HG03342 (cell line): Measurements from ENCODE around the gene SLC36A3.
A peak's percentile ranks its signal among the peaks of the same experiment; 100 is the strongest.
"Not testable (repeated sequence)": the region's sequence is repeated elsewhere in the genome, so short reads cannot be mapped to it uniquely, and the experiment has no call there.

Experiments
- ATAC-seq: cut with Tn5 transposase; IDR thresholded peaks from one replicate; pipeline ENCODE4 v1.9.1; 2021; ENCODE audit warnings: mild to moderate bottlenecking, moderate library complexity; ENCODE audit not compliant: unreplicated experiment

Gene SLC36A3

GRCh38 chr5:151264113-151264512 is 39.5 kb downstream of the SLC36A3 start:
- ATAC-seq = no peak

- ATAC-seq = no peak
These were observed 41.0 kb downstream of the SLC36A3 start for GRCh38 chr5:151262532-151262931.

- no peak for ATAC-seq
These were observed 43.6 kb downstream of the SLC36A3 start for GRCh38 chr5:151259931-151260330.

- ATAC-seq = no peak
These were observed 44.8 kb downstream of the SLC36A3 start for GRCh38 chr5:151258816-151259215.

- ATAC-seq = no peak
These were observed 45.4 kb downstream of the SLC36A3 start for GRCh38 chr5:151258201-151258611.

GRCh38 chr5:151257731-151258181 is 45.8 kb downstream of the SLC36A3 start:
- peak; percentile 29 for ATAC-seq

- peak; percentile 42 for ATAC-seq
These were observed 47.8 kb downstream of the SLC36A3 start for GRCh38 chr5:151255621-151256286.

- ATAC-seq = not testable (repeated sequence)
These were observed 48.6 kb downstream of the SLC36A3 start for GRCh38 chr5:151254990-151255389.

GRCh38 chr5:151254556-151254955 is 49.0 kb downstream of the SLC36A3 start:
- ATAC-seq = no peak

- ATAC-seq = no peak
These were observed 50.0 kb downstream of the SLC36A3 start for GRCh38 chr5:151253605-151253950.

- ATAC-seq = peak; percentile 86
These were observed 50.6 kb downstream of the SLC36A3 start, which contains the start of gene GM2A for GRCh38 chr5:151252762-151253604. Gene GM2A, plus strand, starts transcription at chr5:151253185. Its CDS starts 32 bp downstream, at chr5:151253217.

GRCh38 chr5:151251621-151252020 is 51.9 kb downstream of the SLC36A3 start:
- ATAC-seq = no peak

GRCh38 chr5:151251001-151251551 is 52.5 kb downstream of the SLC36A3 start:
- ATAC-seq = no peak

- no peak for ATAC-seq
These were observed 53.1 kb downstream of the SLC36A3 start for GRCh38 chr5:151250346-151251000.

- no peak for ATAC-seq
These were observed 54.3 kb downstream of the SLC36A3 start for GRCh38 chr5:151249281-151249680.

GRCh38 chr5:151248651-151249050 is 54.9 kb downstream of the SLC36A3 start:
- no peak for ATAC-seq

- ATAC-seq = no peak
These were observed 57.8 kb downstream of the SLC36A3 start for GRCh38 chr5:151245680-151246219.

GRCh38 chr5:151244206-151244605 is 59.4 kb downstream of the SLC36A3 start:
- ATAC-seq = no peak

GRCh38 chr5:151243564-151243963 is 60.0 kb downstream of the SLC36A3 start:
- no peak for ATAC-seq

GRCh38 chr5:151243127-151243526 is 60.4 kb downstream of the SLC36A3 start:
- ATAC-seq = no peak
